ENCODE results near the gene KCNE3.

The KCNE3 gene

DNA sequence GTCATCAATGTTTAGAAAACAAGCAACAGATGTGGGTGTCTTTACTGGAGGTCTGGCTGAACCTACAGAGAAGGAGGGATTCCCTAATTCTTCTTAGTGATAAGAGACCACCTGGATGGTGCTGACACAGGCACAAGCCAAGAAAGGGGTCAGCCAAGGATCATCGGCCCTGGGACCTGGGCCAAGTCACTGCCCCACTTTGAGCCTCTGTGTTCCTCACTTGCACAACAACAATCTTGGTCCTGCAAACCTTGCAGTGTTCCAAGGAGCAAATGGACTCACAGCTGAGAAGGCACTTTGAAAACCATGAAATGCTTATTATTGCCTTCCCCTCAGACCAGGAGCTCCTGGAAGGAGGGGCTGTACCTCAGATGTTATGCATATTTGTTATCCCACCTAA is 7.0 kb upstream of the KCNE3 start:
- Histone ChIP-seq H3K4me3 (ENCODE audit: low read depth, low read length) (no peak overlapping the region), H2BK120ac (ENCODE audit: insufficient read depth, low read length, poor library complexity) (no peak overlapping the region), H3K4me1 (ENCODE audit: control insufficient read depth in 1 of 2, insufficient read depth in 2 of 2, low read length in 2 of 2) (no peaks in the 10 kb centered on the region), H2AK5ac (ENCODE audit: low read length) (no peak overlapping the region), H3K9ac (ENCODE audit: low read length) (no peak overlapping the region), H4K8ac (ENCODE audit: low read depth, low read length) (no peak overlapping the region), H3K4me2 (ENCODE audit: low read length) (no peak overlapping the region), H3K14ac (ENCODE audit: low read length) (no peak overlapping the region), H2AFZ (ENCODE audit: insufficient read depth, low read length, poor library complexity) (no peak overlapping the region), H3K79me2 (ENCODE audit: control insufficient read depth, insufficient read depth, low read length, poor library complexity) (no peaks in the 10 kb centered on the region), H2BK12ac (ENCODE audit: low read length) (no peak overlapping the region), H3K23ac (ENCODE audit: low read length) (no peak overlapping the region), H3K36me3 (ENCODE audit: control insufficient read depth in 1 of 2, insufficient read depth in 2 of 2, low read length in 2 of 2) (no peaks in the 10 kb centered on the region), H3K4ac (ENCODE audit: low read depth, low read length) (no peak overlapping the region), H3K27me3 (ENCODE audit: insufficient read depth, low read length) (no peaks in the 10 kb centered on the region), H3K9me3 (ENCODE audit: insufficient read depth, low read depth, low read length) (no peaks in the 10 kb centered on the region), H3K18ac (ENCODE audit: low read length) (no peak overlapping the region), H3K79me1 (ENCODE audit: low read length) (no peaks in the 10 kb centered on the region), H2BK5ac (ENCODE audit: low read depth, low read length, poor library complexity) (no peak overlapping the region), H3K27ac (ENCODE audit: low read depth, low read length) (no peak overlapping the region), H4K91ac (ENCODE audit: low read depth, low read length) (no peak overlapping the region), H4K12ac (ENCODE audit: low read depth, low read length) (no peak overlapping the region)
- no peak for DNase-seq
- WGBS (ENCODE audit: extremely low coverage, insufficient coverage, insufficient read length): no CpG with 5 or more reads among the region's 1 CpG

DNA sequence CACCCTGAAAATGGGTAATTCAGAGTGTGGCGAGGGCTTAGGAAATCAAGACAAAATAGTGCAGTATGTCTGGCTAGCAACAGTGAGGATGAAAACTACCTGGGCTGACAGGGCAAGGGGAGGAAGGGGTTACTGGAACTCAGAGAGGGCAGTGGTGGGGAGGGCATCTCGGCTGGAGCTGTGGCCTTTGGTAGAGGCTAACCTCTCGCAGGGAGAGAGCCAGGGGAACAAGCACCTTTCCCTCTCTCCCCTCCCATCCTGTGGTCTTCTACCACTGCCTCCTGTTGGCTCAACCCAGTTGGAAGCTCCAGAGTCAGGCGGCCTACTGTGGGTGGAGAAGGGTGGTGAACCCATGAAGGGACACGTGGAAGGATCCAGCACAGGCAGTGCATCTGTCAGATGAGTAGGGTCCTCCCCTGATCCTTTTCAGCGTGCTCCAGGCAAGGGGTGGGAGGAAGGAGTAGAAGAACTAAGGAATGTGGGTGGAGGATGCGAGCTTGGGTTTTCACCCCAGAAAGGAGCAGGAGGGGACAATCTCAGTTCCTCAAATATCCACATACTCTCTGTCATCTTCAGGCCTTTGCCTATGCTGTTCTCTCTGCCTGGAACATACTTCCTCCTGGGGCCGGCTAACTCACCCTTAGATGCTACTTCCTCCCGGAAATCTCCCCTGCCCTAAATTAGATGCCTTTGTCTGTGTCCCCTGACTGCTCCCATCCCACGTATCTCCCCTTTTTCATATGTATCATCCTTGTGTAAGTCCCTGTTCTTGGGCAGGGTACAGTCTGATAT is 6.2 kb upstream of the KCNE3 start:
- no CpG with 5 or more reads among the region's 10 CpGs for WGBS (ENCODE audit: extremely low coverage, insufficient coverage, insufficient read length)
- DNase-seq: no peak
- no peak overlapping the region for H2AK5ac ChIP-seq (ENCODE audit: low read length)

DNA sequence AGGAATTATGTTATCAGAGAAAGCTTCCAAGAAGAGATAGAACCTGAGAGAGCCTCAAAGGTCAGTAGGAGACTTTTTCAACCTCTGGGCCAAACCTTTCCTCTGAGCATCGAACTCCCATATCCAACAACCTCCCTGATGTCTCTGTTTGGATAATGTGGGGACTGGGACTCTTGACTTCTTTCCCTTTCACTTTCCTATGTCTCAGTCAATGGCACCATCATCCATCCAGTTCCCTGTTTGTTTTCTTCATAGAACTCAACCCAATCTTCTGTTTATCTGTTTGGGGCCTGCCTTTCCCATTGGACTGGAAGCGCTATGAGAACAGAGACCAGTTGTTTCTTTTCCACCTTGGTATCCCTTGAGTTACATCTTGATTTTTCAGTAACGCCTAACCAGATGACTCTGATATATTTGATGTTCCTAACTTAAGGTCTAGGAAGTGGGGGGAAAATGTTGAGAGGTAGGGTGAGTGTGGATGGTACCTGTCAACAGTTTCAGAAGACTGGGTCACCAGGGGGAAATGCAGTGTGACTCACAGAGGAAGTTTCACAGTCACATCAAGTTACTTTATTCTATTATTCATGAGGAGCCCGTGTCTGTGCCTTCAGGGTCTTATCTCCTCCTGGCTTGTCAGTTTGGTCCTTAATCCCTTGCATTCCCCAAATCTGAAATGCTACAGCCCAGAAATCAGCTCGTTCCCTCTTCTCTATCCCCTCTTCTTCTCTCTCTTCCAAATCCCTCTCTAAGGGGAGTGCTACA is 4.5 kb upstream of the KCNE3 start:
- Histone ChIP-seq H2AFZ (ENCODE audit: insufficient read depth, low read length, poor library complexity) (no peak overlapping the region), H3K4me1 (ENCODE audit: control insufficient read depth in 1 of 2, insufficient read depth in 2 of 2, low read length in 2 of 2) (peaks cover 5 to 8% of the 10 kb centered on the region in 2 experiments), H3K9me3 (ENCODE audit: insufficient read depth, low read depth, low read length) (no peaks in the 10 kb centered on the region), H2BK120ac (ENCODE audit: insufficient read depth, low read length, poor library complexity) (no peak overlapping the region), H3K18ac (ENCODE audit: low read length) (no peak overlapping the region), H3K9ac (ENCODE audit: low read length) (no peak overlapping the region), H3K23ac (ENCODE audit: low read length) (no peak overlapping the region), H3K4me3 (ENCODE audit: low read depth, low read length) (no peak overlapping the region), H2BK12ac (ENCODE audit: low read length) (no peak overlapping the region), H3K36me3 (ENCODE audit: control insufficient read depth in 1 of 2, insufficient read depth in 2 of 2, low read length in 2 of 2) (no peaks in the 10 kb centered on the region), H4K12ac (ENCODE audit: low read depth, low read length) (no peak overlapping the region), H2AK5ac (ENCODE audit: low read length) (no peak overlapping the region), H4K91ac (ENCODE audit: low read depth, low read length) (no peak overlapping the region), H3K4me2 (ENCODE audit: low read length) (no peak overlapping the region), H3K79me2 (ENCODE audit: control insufficient read depth, insufficient read depth, low read length, poor library complexity) (no peaks in the 10 kb centered on the region), H3K27ac (ENCODE audit: low read depth, low read length) (no peak overlapping the region), H3K4ac (ENCODE audit: low read depth, low read length) (no peak overlapping the region), H3K14ac (ENCODE audit: low read length) (no peak overlapping the region), H4K8ac (ENCODE audit: low read depth, low read length) (no peak overlapping the region), H3K79me1 (ENCODE audit: low read length) (peaks cover 4% of the 10 kb centered on the region), H2BK5ac (ENCODE audit: low read depth, low read length, poor library complexity) (no peak overlapping the region), H3K27me3 (ENCODE audit: insufficient read depth, low read length) (no peaks in the 10 kb centered on the region)
- no CpG with 5 or more reads among the region's 5 CpGs for WGBS (ENCODE audit: extremely low coverage, insufficient coverage, insufficient read length)
- DNase-seq: no peak

More for the DNA sequence above, 6.2 kb upstream of the KCNE3 start:
- Histone ChIP-seq H3K79me2 (ENCODE audit: control insufficient read depth, insufficient read depth, low read length, poor library complexity) (no peaks in the 10 kb centered on the region), H3K4me1 (ENCODE audit: control insufficient read depth in 1 of 2, insufficient read depth in 2 of 2, low read length in 2 of 2) (no peaks in the 10 kb centered on the region), H3K4ac (ENCODE audit: low read depth, low read length) (no peak overlapping the region), H4K91ac (ENCODE audit: low read depth, low read length) (no peak overlapping the region), H2BK12ac (ENCODE audit: low read length) (no peak overlapping the region), H2BK120ac (ENCODE audit: insufficient read depth, low read length, poor library complexity) (no peak overlapping the region), H3K4me2 (ENCODE audit: low read length) (no peak overlapping the region), H3K79me1 (ENCODE audit: low read length) (no peaks in the 10 kb centered on the region), H3K27me3 (ENCODE audit: insufficient read depth, low read length) (no peaks in the 10 kb centered on the region), H3K18ac (ENCODE audit: low read length) (no peak overlapping the region), H3K36me3 (ENCODE audit: control insufficient read depth in 1 of 2, insufficient read depth in 2 of 2, low read length in 2 of 2) (no peaks in the 10 kb centered on the region), H3K4me3 (ENCODE audit: low read depth, low read length) (no peak overlapping the region), H2BK5ac (ENCODE audit: low read depth, low read length, poor library complexity) (no peak overlapping the region), H2AFZ (ENCODE audit: insufficient read depth, low read length, poor library complexity) (no peak overlapping the region), H4K12ac (ENCODE audit: low read depth, low read length) (no peak overlapping the region), H3K9ac (ENCODE audit: low read length) (no peak overlapping the region), H3K27ac (ENCODE audit: low read depth, low read length) (no peak overlapping the region), H3K14ac (ENCODE audit: low read length) (no peak overlapping the region), H3K9me3 (ENCODE audit: insufficient read depth, low read depth, low read length) (no peaks in the 10 kb centered on the region), H4K8ac (ENCODE audit: low read depth, low read length) (no peak overlapping the region), H3K23ac (ENCODE audit: low read length) (no peak overlapping the region)

DNA sequence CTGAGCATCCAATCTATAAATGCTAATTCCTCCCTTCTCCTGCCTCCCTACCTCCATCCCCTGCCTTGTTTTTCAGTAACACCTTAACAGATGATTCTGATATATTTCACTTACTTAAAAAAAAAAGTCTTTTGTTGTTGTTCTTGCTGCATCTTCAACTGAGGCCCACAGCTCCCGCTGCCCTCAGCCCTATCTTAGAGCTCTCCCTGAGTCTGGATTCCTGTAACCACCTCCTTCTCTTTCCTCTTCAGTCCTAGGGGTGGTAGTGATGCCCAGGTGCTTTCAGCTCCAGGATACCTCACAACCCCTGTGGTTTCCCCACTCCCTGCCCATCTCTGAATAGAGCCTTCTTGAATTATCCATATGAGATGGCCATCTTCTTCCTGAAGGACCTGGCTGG is 3.7 kb upstream of the KCNE3 start:
- Histone ChIP-seq H3K9ac (ENCODE audit: low read length) (no peak overlapping the region), H3K18ac (ENCODE audit: low read length) (no peak overlapping the region), H2AFZ (ENCODE audit: insufficient read depth, low read length, poor library complexity) (no peak overlapping the region), H3K23ac (ENCODE audit: low read length) (no peak overlapping the region), H3K4me2 (ENCODE audit: low read length) (no peak overlapping the region), H3K14ac (ENCODE audit: low read length) (no peak overlapping the region), H2AK5ac (ENCODE audit: low read length) (no peak overlapping the region), H2BK5ac (ENCODE audit: low read depth, low read length, poor library complexity) (no peak overlapping the region), H4K8ac (ENCODE audit: low read depth, low read length) (no peak overlapping the region), H3K36me3 (ENCODE audit: control insufficient read depth in 1 of 2, insufficient read depth in 2 of 2, low read length in 2 of 2) (no peaks in the 10 kb centered on the region), H4K12ac (ENCODE audit: low read depth, low read length) (no peak overlapping the region), H3K4me3 (ENCODE audit: low read depth, low read length) (no peak overlapping the region), H2BK12ac (ENCODE audit: low read length) (no peak overlapping the region), H3K79me2 (ENCODE audit: control insufficient read depth, insufficient read depth, low read length, poor library complexity) (no peaks in the 10 kb centered on the region), H2BK120ac (ENCODE audit: insufficient read depth, low read length, poor library complexity) (no peak overlapping the region), H3K79me1 (ENCODE audit: low read length) (peaks cover 4% of the 10 kb centered on the region), H3K9me3 (ENCODE audit: insufficient read depth, low read depth, low read length) (no peaks in the 10 kb centered on the region), H3K4me1 (ENCODE audit: control insufficient read depth in 1 of 2, insufficient read depth in 2 of 2, low read length in 2 of 2) (peaks cover 5 to 9% of the 10 kb centered on the region in 2 experiments), H3K27ac (ENCODE audit: low read depth, low read length) (no peak overlapping the region), H4K91ac (ENCODE audit: low read depth, low read length) (no peak overlapping the region), H3K4ac (ENCODE audit: low read depth, low read length) (no peak overlapping the region), H3K27me3 (ENCODE audit: insufficient read depth, low read length) (no peaks in the 10 kb centered on the region)
- no CpG with 5 or more reads among the region's 1 CpG for WGBS (ENCODE audit: extremely low coverage, insufficient coverage, insufficient read length)
- no peak for DNase-seq

Data from trophoblast cell (in vitro differentiated cells and primary cell).